NCI-H1694 (cell line): ENCODE results near the gene HLA-DQA2.
A peak's percentile ranks its signal among the peaks of the same experiment; 100 is the strongest.
"Not testable (repeated sequence)": the region's sequence is repeated elsewhere in the genome, so short reads cannot be mapped to it uniquely, and the experiment has no call there.

Experiments
- DNase-seq: peaks from one replicate; lab custom pipeline; 2025; lab: John Stamatoyannopoulos, UW

HLA-DQA2 gene

DNA sequence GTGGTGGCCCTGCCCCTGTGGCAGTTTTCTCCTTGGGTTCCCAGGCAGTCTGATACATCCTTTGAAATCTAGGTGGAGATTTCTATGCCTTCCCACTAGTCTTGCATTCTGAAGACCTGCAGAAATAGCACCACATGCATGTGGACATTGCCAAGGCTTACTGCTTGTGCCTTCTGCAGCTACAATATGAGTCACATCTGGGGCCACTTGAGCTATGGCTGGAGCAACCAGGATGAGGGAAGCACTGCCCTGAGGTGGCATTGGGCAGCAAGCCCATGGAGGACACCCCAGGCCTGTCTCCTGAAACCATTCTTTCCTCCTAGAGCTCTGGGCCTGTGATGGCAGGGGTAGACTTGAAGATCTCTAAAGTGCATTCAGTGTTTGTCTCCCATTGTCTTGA, 37.8 kb downstream of the HLA-DQA2 start:
- no peak for DNase-seq

DNA sequence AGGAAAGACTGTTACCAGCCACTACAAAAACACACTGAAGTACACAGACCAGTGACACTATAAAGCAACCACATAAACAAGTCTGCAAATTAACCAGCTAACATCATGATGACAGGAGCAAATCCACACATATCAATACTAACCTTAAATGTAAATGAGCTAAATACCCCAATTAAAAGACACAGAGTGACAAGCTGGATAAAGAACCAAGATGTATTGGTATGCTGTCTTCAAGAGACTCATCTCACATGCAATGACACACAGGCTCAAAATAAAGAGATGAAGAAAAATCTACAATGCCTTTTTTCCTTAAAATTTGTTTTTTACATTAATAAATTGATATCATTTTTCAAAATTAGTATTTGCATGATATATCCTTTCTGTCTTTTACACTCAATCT, 41.7 kb downstream of the HLA-DQA2 start:
- not testable (repeated sequence) for DNase-seq

DNA sequence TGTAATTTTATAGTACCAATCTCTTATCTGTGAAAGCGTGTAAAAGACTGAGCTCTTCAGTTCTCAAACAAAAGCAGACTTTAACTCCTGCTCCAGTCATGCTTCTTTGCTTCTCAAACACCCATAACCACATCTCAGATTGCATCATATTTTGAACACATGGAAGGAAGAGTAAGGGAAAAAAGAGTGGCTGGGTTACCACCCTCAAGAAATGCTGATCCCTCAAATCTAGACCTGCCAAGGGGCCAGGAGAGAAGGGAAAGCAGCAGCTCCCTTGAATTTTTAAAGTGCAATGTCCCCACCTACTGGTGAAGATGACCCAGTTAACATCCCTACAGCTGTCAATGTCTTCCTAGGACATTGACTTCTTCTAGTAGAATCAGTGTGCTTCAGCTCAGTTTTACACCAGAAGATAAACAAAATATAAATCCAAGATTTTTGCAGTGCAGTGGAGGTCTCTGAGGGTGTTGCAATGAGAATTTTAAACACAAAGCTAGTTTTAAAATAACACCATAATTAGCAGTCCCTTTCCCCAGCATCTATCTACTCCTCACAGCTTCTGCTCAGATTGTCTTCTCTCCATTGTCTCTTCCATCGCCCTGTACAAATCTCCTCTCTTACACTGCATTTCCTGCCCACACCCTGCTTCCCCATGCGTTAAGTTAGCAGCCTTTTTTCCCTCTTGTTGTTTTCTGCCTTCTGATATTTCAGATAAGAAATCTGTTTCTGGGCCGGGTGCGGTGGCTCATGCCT, 44.8 kb downstream of the HLA-DQA2 start:
- peak; percentile 7 for DNase-seq

DNA sequence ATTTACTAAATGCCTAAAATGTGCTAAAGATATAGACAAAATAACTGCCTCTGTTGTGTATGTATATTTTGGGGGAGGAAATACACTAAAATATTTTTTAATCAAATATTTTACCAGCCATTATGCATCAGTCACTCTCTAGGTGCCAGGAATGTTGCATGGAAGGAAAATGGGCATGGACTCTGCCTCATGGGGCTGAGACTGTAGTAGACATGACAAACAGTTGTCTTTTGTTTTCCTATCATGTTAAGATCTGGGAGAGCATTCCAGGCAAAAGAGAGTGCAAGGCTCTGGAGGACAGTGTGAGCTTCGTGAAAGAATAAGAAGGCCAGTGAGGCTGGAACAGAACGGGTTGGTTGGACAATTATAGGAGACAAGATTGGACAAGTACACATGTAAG, 49.1 kb downstream of the HLA-DQA2 start:
- DNase-seq, result no peak

DNA sequence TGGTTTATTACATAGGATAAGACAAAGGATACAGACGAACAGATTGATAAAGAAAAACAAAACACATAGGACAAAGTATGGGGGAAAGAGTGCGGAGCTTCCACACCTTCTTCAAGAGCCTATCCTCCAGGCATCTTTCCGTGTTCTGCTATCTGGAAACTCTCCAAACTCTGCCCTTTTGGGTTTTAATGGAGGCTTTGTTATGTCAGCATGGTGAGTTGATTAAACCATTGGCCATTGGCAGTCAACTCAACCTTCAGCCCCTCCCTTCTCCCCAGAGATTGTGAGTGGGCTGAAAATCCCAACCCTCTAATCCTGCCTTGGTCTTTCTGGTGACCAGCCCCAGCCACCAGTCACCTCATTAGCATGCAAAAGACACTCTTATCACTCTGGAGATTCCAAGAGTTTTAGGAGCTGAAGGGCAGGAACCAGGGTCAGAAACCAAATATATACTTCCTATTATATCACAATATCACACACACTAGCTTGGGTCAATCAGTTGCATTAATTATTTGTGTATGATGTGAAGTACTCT, 51.8 kb downstream of the HLA-DQA2 start:
- no peak for DNase-seq

DNA sequence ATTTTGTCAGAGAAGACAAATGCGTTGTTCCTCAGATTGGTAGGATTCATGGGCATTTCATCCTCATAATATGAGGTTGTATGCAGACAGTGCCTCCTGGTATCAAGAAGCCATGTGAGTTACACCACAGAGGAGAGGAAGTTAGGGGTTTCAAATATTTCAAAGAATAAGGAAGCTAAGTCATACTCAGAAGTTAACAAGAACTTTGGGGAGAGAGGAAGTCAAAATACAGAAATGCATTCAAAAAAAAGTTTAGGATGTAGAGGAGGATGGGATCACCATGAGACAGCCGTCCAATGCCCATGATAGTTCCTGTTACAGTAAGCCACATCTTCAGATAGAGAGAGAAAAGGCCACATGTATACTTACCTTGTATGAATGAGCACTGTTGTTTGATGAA, 53.3 kb downstream of the HLA-DQA2 start:
- no peak for DNase-seq
